SU-DHL-6 (cell line): ENCODE results near the gene KCNIP3.

Source experiments
- EZH2phosphoT487 ChIP-seq: fragments of 200-600 bp; sonication (generic), shearing (Covaris generic); conservative IDR thresholded peaks from 2 replicates; pipeline ENCODE4 v1.6.1; 2018; ENCODE audit warnings: mild to moderate bottlenecking, antibody characterized with exemption, low read length, moderate library complexity, mixed read lengths
- TF ChIP-seq, protein P1 (sequence below): fragments of 200-600 bp; sonication (generic); IDR thresholded peaks from one replicate; pipeline ENCODE4 v1.5.1; 2017; ENCODE audit warnings: antibody characterized with exemption, mild to moderate bottlenecking, low read length, moderate library complexity; ENCODE audit not compliant: insufficient read depth, poor library complexity, severe bottlenecking

DNA sequence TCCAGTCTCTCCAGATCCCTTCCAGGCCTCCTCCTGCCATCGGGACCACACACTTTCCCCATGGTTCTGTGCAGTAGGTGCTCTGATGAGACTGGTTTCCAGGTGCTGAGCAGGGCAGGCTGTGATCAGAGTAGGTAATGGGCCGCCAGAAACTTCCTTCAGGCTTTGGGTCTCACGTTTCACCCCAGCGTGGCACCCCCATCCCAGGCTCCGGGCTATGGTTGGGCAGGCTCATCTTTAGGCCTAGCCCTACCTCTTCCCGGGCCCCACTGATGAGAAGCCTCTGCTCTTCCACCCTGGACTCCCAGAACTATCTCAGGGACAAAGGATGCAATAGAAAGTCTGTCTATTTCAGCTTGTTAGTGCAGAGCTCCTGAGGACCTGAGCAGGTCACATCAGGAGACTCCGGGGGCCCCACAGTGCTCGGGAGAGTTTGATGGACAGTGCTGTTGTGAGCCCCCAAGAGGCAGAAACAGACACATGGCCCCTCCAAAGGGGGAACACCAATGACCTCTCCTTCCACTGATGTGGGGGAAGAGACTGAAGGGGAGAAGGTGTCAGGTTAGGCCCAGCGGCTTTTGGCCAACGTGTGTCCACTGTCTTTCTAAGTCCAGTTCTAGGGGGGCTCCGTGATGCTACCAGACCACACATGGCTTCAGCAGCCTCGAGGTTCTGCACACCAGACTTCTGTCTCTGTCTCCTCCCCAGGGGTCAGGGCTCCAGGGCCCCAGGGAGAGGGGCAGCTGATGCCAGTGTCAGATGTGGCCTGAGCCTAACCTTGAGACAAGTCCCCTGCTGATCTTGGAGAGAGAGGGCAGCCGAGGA, 28.7 kb upstream of the KCNIP3 start:
- TF ChIP-seq, protein P1, sequence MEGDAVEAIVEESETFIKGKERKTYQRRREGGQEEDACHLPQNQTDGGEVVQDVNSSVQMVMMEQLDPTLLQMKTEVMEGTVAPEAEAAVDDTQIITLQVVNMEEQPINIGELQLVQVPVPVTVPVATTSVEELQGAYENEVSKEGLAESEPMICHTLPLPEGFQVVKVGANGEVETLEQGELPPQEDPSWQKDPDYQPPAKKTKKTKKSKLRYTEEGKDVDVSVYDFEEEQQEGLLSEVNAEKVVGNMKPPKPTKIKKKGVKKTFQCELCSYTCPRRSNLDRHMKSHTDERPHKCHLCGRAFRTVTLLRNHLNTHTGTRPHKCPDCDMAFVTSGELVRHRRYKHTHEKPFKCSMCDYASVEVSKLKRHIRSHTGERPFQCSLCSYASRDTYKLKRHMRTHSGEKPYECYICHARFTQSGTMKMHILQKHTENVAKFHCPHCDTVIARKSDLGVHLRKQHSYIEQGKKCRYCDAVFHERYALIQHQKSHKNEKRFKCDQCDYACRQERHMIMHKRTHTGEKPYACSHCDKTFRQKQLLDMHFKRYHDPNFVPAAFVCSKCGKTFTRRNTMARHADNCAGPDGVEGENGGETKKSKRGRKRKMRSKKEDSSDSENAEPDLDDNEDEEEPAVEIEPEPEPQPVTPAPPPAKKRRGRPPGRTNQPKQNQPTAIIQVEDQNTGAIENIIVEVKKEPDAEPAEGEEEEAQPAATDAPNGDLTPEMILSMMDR, result no peak
- no peak for TF ChIP-seq EZH2phosphoT487
